IPS-11a (cell line): Measurements from ENCODE around the gene USP22.

Experiments
- H3K4me3 ChIP-seq: one replicate; pipeline ENCODE4 v1.5.1; 2013; ENCODE audit warnings: low read depth, low read length, control low read depth

USP22 gene

DNA sequence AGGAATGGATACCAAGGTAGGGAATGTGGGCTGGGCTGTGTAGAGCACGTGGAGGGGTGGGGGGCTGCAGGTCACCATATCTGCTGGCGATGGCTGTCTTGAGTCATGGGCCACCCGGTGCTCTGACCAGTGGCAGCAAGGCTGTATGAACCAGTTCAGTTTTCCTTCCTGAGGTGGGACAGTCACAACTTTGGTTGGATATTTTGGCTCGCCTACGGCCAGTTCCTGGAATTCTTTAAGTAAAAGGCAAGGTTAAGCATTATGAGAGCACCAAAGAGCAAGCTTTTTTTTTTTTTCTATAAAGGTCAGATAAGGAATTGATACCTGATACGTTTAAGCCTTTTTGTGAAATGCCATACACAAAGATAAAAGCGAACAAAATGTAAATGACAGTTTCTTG, 81.9 kb downstream of the USP22 start:
- no peak overlapping the region for H3K4me3 ChIP-seq

DNA sequence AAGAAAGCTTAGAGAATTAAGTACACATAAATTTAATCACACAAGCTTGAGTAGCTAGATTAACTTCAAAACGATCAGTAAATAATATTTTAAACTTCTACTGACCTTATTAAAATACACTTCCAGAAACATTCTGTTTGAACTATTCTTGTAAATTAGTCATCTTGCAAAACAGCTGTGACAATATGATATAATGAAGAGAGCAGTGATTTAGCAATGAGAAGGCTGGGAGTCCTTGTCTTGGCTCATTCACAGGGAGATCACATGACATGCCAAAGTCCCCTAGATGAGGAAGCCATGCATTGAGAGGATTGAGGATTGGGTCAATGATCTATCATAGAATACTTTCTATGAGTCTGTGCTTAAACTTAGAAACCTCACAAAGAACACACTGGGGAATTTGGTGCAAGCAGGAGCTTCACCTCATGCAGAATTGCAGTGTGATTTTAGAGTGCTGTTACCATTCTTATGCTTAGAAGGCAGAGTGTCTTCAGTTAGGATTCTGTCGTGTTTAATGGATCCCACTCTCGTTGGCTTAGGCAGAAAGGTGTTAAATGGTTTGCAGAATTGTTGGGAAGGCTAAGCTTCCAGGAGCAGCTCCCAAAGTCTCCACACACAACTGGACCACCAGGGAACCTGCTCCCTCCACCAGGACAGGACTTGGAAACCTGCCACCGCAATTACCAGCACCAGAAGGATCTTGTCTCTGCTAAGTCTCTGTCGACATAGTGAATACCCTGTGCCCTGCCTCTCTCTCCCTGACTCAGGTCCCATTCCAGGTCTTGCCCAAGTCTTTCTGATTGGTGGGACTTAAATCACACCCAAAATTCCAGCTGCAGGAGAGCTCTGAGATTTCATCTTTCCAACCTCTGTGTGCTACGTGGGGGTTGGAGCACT, 87.1 kb downstream of the USP22 start:
- no peak overlapping the region for H3K4me3 ChIP-seq

- H3K4me3 ChIP-seq = no peak overlapping the region
Observed at GRCh38 chr17:20954794-20955193, 88.0 kb downstream of the USP22 start.

DNA sequence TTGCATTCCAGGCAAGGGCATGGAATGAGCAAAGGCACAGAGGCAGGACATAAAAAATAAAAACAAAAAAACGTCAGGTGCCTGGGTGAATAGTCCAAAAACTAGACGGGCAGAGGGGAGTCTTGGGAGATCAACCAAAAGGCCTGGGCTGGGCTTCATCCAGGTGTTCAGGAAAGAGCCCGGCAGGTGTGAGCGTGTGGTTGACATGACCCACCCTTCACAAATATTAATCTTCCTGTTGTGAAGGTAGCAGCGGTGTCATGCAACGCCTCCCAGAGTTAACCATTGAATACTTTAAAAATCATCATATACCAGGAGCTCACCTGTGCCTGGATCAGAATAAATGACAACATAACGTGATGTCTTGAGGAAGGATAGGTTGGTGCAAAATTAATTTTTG, 90.6 kb downstream of the USP22 start:
- H3K4me3 ChIP-seq = no peak overlapping the region
